Measurements from ENCODE around the gene EFCAB11. TPM values are rescaled to one million over a fixed set of nuclear protein-coding genes. Genes with fewer than 3 reads are reported as not detected.

The EFCAB11 gene
- total and polyA plus RNA-seq, 2 donors (not counting 1 experiment from before 2014, with no cell fraction given): 2.6 to 4.0 TPM

DNA sequence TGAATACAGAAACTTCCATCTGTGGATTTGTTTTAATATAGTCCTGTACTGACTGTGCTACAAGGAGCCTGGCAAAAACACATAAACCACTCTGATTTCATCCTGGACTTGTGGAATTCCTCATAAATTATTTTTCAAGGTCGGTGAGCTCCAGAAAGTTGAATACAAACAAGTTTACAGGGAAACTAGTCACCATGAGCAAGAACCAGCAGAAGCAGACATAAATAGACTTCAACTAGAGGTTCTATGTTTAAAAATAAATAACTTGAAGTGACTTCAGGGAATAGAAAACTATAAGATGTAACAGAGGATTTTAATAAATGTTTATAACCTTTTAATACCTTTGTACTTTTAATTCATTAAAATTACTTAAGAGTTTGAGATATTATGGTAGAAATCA lies 63.5 kb downstream of the EFCAB11 start:
- Histone ChIP-seq H3K79me2 (ENCODE audit: control insufficient read depth, insufficient read depth, low read length) (no peaks in the 10 kb centered on the region), H2AFZ (ENCODE audit: low read length) (no peak overlapping the region), H3K4me1 (ENCODE audit: control insufficient read depth, extremely low read depth, insufficient read depth, low read length) (no peaks in the 10 kb centered on the region), H3K27me3 (ENCODE audit: control insufficient read depth, insufficient read depth, low read length) (no peaks in the 10 kb centered on the region), H3K36me3 (ENCODE audit: control insufficient read depth, insufficient read depth, low read length) (no peaks in the 10 kb centered on the region), H3K4me3 (replicated peaks in 1 of 4; ENCODE audit: control extremely low read depth in 1 of 4, insufficient read depth in 1 of 4, low read depth in 3 of 4, low read length in 4 of 4) (no peak overlapping the region), H3K9ac (ENCODE audit: insufficient read depth, low read length) (no peak overlapping the region), H3K27ac (ENCODE audit: insufficient read depth, low read length) (no peak overlapping the region), H4K20me1 (ENCODE audit: control insufficient read depth, extremely low read depth, insufficient read depth, low read length) (no peaks in the 10 kb centered on the region), H3K4me2 (ENCODE audit: extremely low read depth, insufficient read depth, low read length) (no peak overlapping the region), H3K9me3 (ENCODE audit: control insufficient read depth, insufficient read depth, low read depth, low read length) (no peaks in the 10 kb centered on the region)
- DNase-seq (ENCODE audit: low read depth in 2 of 2): no peak
- TF ChIP-seq EZH2 (IDR thresholded peaks at IDR 0.05; ENCODE audit: low read length, missing control alignments): no peak
- TF ChIP-seq, protein P1, sequence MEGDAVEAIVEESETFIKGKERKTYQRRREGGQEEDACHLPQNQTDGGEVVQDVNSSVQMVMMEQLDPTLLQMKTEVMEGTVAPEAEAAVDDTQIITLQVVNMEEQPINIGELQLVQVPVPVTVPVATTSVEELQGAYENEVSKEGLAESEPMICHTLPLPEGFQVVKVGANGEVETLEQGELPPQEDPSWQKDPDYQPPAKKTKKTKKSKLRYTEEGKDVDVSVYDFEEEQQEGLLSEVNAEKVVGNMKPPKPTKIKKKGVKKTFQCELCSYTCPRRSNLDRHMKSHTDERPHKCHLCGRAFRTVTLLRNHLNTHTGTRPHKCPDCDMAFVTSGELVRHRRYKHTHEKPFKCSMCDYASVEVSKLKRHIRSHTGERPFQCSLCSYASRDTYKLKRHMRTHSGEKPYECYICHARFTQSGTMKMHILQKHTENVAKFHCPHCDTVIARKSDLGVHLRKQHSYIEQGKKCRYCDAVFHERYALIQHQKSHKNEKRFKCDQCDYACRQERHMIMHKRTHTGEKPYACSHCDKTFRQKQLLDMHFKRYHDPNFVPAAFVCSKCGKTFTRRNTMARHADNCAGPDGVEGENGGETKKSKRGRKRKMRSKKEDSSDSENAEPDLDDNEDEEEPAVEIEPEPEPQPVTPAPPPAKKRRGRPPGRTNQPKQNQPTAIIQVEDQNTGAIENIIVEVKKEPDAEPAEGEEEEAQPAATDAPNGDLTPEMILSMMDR (conservative IDR thresholded peaks at IDR 0.05 in 1 of 2, IDR thresholded peaks at IDR 0.05 in 1 of 2; ENCODE audit: low read depth in 1 of 2, low read length in 2 of 2): no peak

DNA sequence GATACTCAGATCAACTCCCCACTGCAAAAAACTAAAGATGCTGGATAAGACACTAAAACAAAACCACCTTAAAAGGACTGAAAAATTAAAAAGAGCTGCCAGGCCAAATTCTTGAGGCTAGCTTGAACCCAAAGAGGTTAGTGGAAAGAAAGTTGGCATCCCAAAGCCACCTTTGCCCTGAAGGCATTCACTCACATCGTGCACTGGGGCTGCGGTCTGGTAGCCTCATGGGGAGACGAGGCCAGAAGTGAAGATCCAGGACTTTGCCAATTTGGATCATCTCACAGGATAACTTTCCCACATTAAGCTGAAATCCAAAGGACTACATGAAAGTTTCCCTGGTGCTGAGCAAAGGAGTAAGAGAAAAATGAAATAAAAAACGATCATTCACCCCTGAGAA lies 63.9 kb downstream of the EFCAB11 start:
- Histone ChIP-seq H3K79me2 (ENCODE audit: control insufficient read depth, insufficient read depth, low read length) (no peaks in the 10 kb centered on the region), H3K27ac (ENCODE audit: insufficient read depth, low read length) (no peak overlapping the region), H3K36me3 (ENCODE audit: control insufficient read depth, insufficient read depth, low read length) (no peaks in the 10 kb centered on the region), H3K27me3 (ENCODE audit: control insufficient read depth, insufficient read depth, low read length) (no peaks in the 10 kb centered on the region), H2AFZ (ENCODE audit: low read length) (no peak overlapping the region), H3K4me1 (ENCODE audit: control insufficient read depth, extremely low read depth, insufficient read depth, low read length) (no peaks in the 10 kb centered on the region), H3K4me2 (ENCODE audit: extremely low read depth, insufficient read depth, low read length) (no peak overlapping the region), H3K9ac (ENCODE audit: insufficient read depth, low read length) (no peak overlapping the region), H3K4me3 (replicated peaks in 1 of 4; ENCODE audit: control extremely low read depth in 1 of 4, insufficient read depth in 1 of 4, low read depth in 3 of 4, low read length in 4 of 4) (no peak overlapping the region), H3K9me3 (ENCODE audit: control insufficient read depth, insufficient read depth, low read depth, low read length) (no peaks in the 10 kb centered on the region), H4K20me1 (ENCODE audit: control insufficient read depth, extremely low read depth, insufficient read depth, low read length) (no peaks in the 10 kb centered on the region)
- TF ChIP-seq, protein P1 (conservative IDR thresholded peaks at IDR 0.05 in 1 of 2, IDR thresholded peaks at IDR 0.05 in 1 of 2; ENCODE audit: low read depth in 1 of 2, low read length in 2 of 2): no peak
- no peak for TF ChIP-seq EZH2 (IDR thresholded peaks at IDR 0.05; ENCODE audit: low read length, missing control alignments)
- DNase-seq (ENCODE audit: low read depth in 2 of 2): no peak

DNA sequence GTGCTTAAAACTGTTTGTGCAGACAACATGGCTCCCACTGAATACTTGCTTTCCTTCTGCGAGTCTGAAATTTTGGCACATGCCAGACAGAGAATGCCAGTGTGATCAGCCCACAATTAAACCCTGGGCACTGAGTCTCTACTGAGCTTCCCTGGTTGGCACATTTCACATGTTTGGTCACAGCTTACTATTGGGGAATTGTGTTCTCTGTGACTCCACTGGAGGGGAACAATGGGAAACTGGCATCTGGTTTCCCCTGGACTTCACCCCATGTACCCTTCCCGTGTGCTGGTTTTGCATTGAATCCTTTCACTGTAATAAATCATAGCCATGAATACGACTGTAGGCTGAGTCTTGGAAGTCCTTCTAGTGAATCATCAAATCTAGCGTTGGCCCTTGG lies 64.9 kb downstream of the EFCAB11 start:
- H3K27me3 ChIP-seq (ENCODE audit: control insufficient read depth, insufficient read depth, low read length): no peaks in the 10 kb centered on the region
- TF ChIP-seq, protein P1 (conservative IDR thresholded peaks at IDR 0.05 in 1 of 2, IDR thresholded peaks at IDR 0.05 in 1 of 2; ENCODE audit: low read depth in 1 of 2, low read length in 2 of 2): no peak
- TF ChIP-seq EZH2 (IDR thresholded peaks at IDR 0.05; ENCODE audit: low read length, missing control alignments): no peak
- no peak overlapping the region for H2AFZ ChIP-seq (ENCODE audit: low read length)
- H3K9me3 ChIP-seq (ENCODE audit: control insufficient read depth, insufficient read depth, low read depth, low read length): no peaks in the 10 kb centered on the region
- H3K36me3 ChIP-seq (ENCODE audit: control insufficient read depth, insufficient read depth, low read length): no peaks in the 10 kb centered on the region
- no peak overlapping the region for H3K9ac ChIP-seq (ENCODE audit: insufficient read depth, low read length)
- no peaks in the 10 kb centered on the region for H3K4me1 ChIP-seq (ENCODE audit: control insufficient read depth, extremely low read depth, insufficient read depth, low read length)
- H3K4me2 ChIP-seq (ENCODE audit: extremely low read depth, insufficient read depth, low read length): no peak overlapping the region
- H3K4me3 ChIP-seq (replicated peaks in 1 of 4; ENCODE audit: control extremely low read depth in 1 of 4, insufficient read depth in 1 of 4, low read depth in 3 of 4, low read length in 4 of 4): no peak overlapping the region
- H4K20me1 ChIP-seq (ENCODE audit: control insufficient read depth, extremely low read depth, insufficient read depth, low read length): no peaks in the 10 kb centered on the region
- no peak for DNase-seq (ENCODE audit: low read depth in 2 of 2)
- no peaks in the 10 kb centered on the region for H3K79me2 ChIP-seq (ENCODE audit: control insufficient read depth, insufficient read depth, low read length)
- H3K27ac ChIP-seq (ENCODE audit: insufficient read depth, low read length): no peak overlapping the region

All from fibroblast of lung (primary cell).